ENCODE measurements around the gene AGT.

- TF ChIP-seq CTCF (conservative IDR thresholded peaks at IDR 0.05; ENCODE audit: low read depth in 2 of 2) (no peak), JUNB (IDR thresholded peaks at IDR 0.05; ENCODE audit: unreplicated experiment) (no peak), CREB1 (CRISPR knock-in tag; IDR thresholded peaks at IDR 0.05; ENCODE audit: low read depth) (no peak), POLR2AphosphoS5 (IDR thresholded peaks at IDR 0.05; ENCODE audit: low read depth) (no peak), EZH2 (IDR thresholded peaks at IDR 0.05; ENCODE audit: low read depth, unreplicated experiment) (no peak), EZH2phosphoT487 (IDR thresholded peaks at IDR 0.05; ENCODE audit: unreplicated experiment) (no peak), ETS1 (IDR thresholded peaks at IDR 0.05) (no peak), NANOG (IDR thresholded peaks at IDR 0.05; ENCODE audit: borderline replicate concordance) (no peak), REST (IDR thresholded peaks at IDR 0.05; ENCODE audit: unreplicated experiment) (no peak), ZNF114 (CRISPR knock-in tag; IDR thresholded peaks at IDR 0.05) (no peak), STAT1 (IDR thresholded peaks at IDR 0.05; ENCODE audit: unreplicated experiment) (no peak), ZNF331 (CRISPR knock-in tag; IDR thresholded peaks at IDR 0.05; ENCODE audit: low read depth) (no peak)
These were observed 784 bp downstream of the AGT start for GRCh38 chr1:230713138-230713537.
